GM19397 (cell line): ENCODE results near the gene GPER1.
"Not testable (repeated sequence)": the region's sequence is repeated elsewhere in the genome, so short reads cannot be mapped to it uniquely, and the experiment has no call there.

Experiments used
- ATAC-seq: cut with Tn5 transposase; IDR thresholded peaks from one replicate; pipeline ENCODE4 v1.9.1; 2021; ENCODE audit warnings: mild to moderate bottlenecking, moderate library complexity; ENCODE audit not compliant: unreplicated experiment

GPER1 gene

GRCh38 chr7:1116383-1117008 is 28.6 kb downstream of the GPER1 start:
- ATAC-seq: not testable (repeated sequence)

- no peak for ATAC-seq
Measured at GRCh38 chr7:1117321-1117928, 29.5 kb downstream of the GPER1 start.

GRCh38 chr7:1119201-1119600 is 31.3 kb downstream of the GPER1 start:
- no peak for ATAC-seq

GRCh38 chr7:1120791-1121190 is 32.9 kb downstream of the GPER1 start:
- no peak for ATAC-seq

GRCh38 chr7:1121476-1121875 is 33.6 kb downstream of the GPER1 start:
- no peak for ATAC-seq

GRCh38 chr7:1121886-1122831 is 34.2 kb downstream of the GPER1 start:
- no peak for ATAC-seq

GRCh38 chr7:1122832-1123501 is 35.1 kb downstream of the GPER1 start:
- ATAC-seq: no peak

- no peak for ATAC-seq
Measured at GRCh38 chr7:1123715-1124114, 35.8 kb downstream of the GPER1 start.

GRCh38 chr7:1124164-1124563 is 36.3 kb downstream of the GPER1 start:
- no peak for ATAC-seq

GRCh38 chr7:1124816-1125602 is 37.1 kb downstream of the GPER1 start:
- no peak for ATAC-seq

GRCh38 chr7:1125603-1125969 is 37.7 kb downstream of the GPER1 start:
- ATAC-seq: no peak

- ATAC-seq: no peak
Measured at GRCh38 chr7:1127001-1127400, 39.1 kb downstream of the GPER1 start.

GRCh38 chr7:1129431-1129830 is 41.5 kb downstream of the GPER1 start:
- no peak for ATAC-seq

- ATAC-seq: no peak
Measured at GRCh38 chr7:1130021-1130990, 42.4 kb downstream of the GPER1 start.

- ATAC-seq: no peak
Measured at GRCh38 chr7:1131471-1132265, 43.8 kb downstream of the GPER1 start.

GRCh38 chr7:1134951-1135350 is 47.0 kb downstream of the GPER1 start:
- ATAC-seq: no peak

GRCh38 chr7:1136841-1137516 is 49.1 kb downstream of the GPER1 start:
- ATAC-seq: no peak
